CD4-positive, alpha-beta memory T cell (primary cell): ENCODE measurements around the gene CD81. TPM values are rescaled to one million over a fixed set of nuclear protein-coding genes. Genes with fewer than 3 reads are reported as not detected.
A peak's percentile ranks its signal among the peaks of the same experiment; 100 is the strongest.
"Not testable (repeated sequence)": the region's sequence is repeated elsewhere in the genome, so short reads cannot be mapped to it uniquely, and the experiment has no call there.

Experiments used
- CTCF ChIA-PET: fragments of 350-600 bp; sonication (Branson Sonifier 250); formaldehyde crosslinking; loops from one replicate; lab custom pipeline; 2021; ENCODE audit warnings: inconsistent platforms; ENCODE audit not compliant: partially characterized antibody; lab: Charles Lee
- POLR2A ChIA-PET: fragments of 350-600 bp; sonication (Branson Sonifier 250); formaldehyde crosslinking; loops from one replicate; lab custom pipeline; 2021; ENCODE audit not compliant: partially characterized antibody; lab: Charles Lee
- DNase-seq, 5 donors: peaks; one replicate each; pipeline versions ENCODE4 v3.0.0 to v3.0.0-alpha.2; 2020 to 2022; ENCODE audit warnings: mixed read lengths in 1 of 5
- H3K27ac ChIP-seq: one replicate; pipeline ENCODE4 v1.7.0; 2013; ENCODE audit warnings: low read depth, low read length
- H3K27me3 ChIP-seq: 2 replicates; pipeline ENCODE4 v1.7.0; 2013; ENCODE audit warnings: mild to moderate bottlenecking, low read length, moderate library complexity; ENCODE audit not compliant: insufficient read depth
- H3K36me3 ChIP-seq: 2 replicates; pipeline ENCODE4 v1.7.0; 2013; ENCODE audit warnings: mild to moderate bottlenecking, low read length, moderate library complexity; ENCODE audit not compliant: insufficient read depth
- H3K4me1 ChIP-seq: 2 replicates; pipeline ENCODE4 v1.7.0; 2013; ENCODE audit warnings: mild to moderate bottlenecking, low read length, moderate library complexity; ENCODE audit not compliant: insufficient read depth
- H3K4me3 ChIP-seq, 2 donors: one replicate each; pipeline ENCODE4 v1.7.0; 2013; ENCODE audit warnings: low read length in 2 of 2, mild to moderate bottlenecking in 1 of 2
- H3K9me3 ChIP-seq, 2 donors: one replicate each; pipeline ENCODE4 v1.7.0; 2013; ENCODE audit warnings: low read length in 2 of 2, control low read depth in 1 of 2; ENCODE audit not compliant: control insufficient read depth in 1 of 2
- H3K27ac Mint-ChIP-seq, 7 donors: one replicate each; pipeline ENCODE4 v1.8.0; 2020 to 2021; ENCODE audit warnings: mixed read lengths in 7 of 7, mild to moderate bottlenecking in 6 of 7, inconsistent platforms in 3 of 7, moderate library complexity in 3 of 7
- H3K27me3 Mint-ChIP-seq, 2 donors: one replicate each; pipeline ENCODE4 v1.8.0; 2020 to 2021; ENCODE audit warnings: mixed read lengths in 2 of 2
- H3K36me3 Mint-ChIP-seq, 2 donors: one replicate each; pipeline ENCODE4 v1.8.0; 2020 to 2021; ENCODE audit warnings: mixed read lengths in 2 of 2, inconsistent platforms in 1 of 2, mild to moderate bottlenecking in 1 of 2
- H3K4me1 Mint-ChIP-seq, 4 donors: one replicate each; pipeline ENCODE4 v1.8.0; 2020 to 2021; ENCODE audit warnings: mixed read lengths in 4 of 4, mild to moderate bottlenecking in 1 of 4
- H3K4me3 Mint-ChIP-seq, 8 donors: one replicate each; pipeline ENCODE4 v1.8.0; 2020 to 2021; ENCODE audit warnings: mixed read lengths in 8 of 8, mild to moderate bottlenecking in 7 of 8, moderate library complexity in 6 of 8, inconsistent platforms in 3 of 8
- H3K9me3 Mint-ChIP-seq, 8 donors: one replicate each; pipeline ENCODE4 v1.8.0; 2020 to 2021; ENCODE audit warnings: mixed read lengths in 8 of 8, mild to moderate bottlenecking in 5 of 8, inconsistent platforms in 3 of 8, moderate library complexity in 1 of 8
- intact Hi-C: fragments of 100-400 bp; cut with micrococcal nuclease; formaldehyde crosslinking; loops from one replicate; pipeline ENCODE4 v1.15.1; 2023
- polyA plus RNA-seq, 2 donors: library from polyadenylated mRNA; unstranded; fragments of 300-500 nt; fragmentation: Illumina TruSeq; gene quantifications; one replicate each; pipeline ENCODE4 v1.2.3, GENCODE V29; 2021
- total RNA-seq, 2 experiments: library from RNA; stranded (reverse); gene quantifications; one replicate each; pipeline ENCODE4 v1.2.3, GENCODE V29; 2021

CD81 gene
- total and polyA plus RNA-seq, 4 experiments from 2014 or later: 15.2 to 118 (median 83.4) TPM

- H3K27ac Mint-ChIP-seq: peak overlapping the region in 1 of 7 donors; percentile 6
- H3K27ac ChIP-seq: no peak overlapping the region
- H3K4me1 Mint-ChIP-seq: no peaks in the 10 kb centered on the region
Observed at GRCh38 chr11:2362414-2362813, 14.7 kb upstream of the CD81 start.

GRCh38 chr11:2363130-2363529, 14.0 kb upstream of the CD81 start:
- Mint-ChIP-seq H3K36me3 (no peaks in the 10 kb centered on the region), H3K27me3 (no peaks in the 10 kb centered on the region), H3K9me3 (no peaks in the 10 kb centered on the region), H3K4me3 (no peak overlapping the region), H3K27ac (no peak overlapping the region), H3K4me1 (no peaks in the 10 kb centered on the region)
- DNase-seq: no peak
- intact Hi-C loops: no loop called here
- CTCF ChIA-PET: interaction anchor here (1.0 kb wide), 1 partner anchor 57 kb away, joined by 3 read pairs; no protein-coding TSS in a partner anchor
- Histone ChIP-seq H3K9me3 (no peaks in the 10 kb centered on the region), H3K27me3 (no peaks in the 10 kb centered on the region), H3K36me3 (no peaks in the 10 kb centered on the region), H3K4me1 (no peaks in the 10 kb centered on the region), H3K27ac (no peak overlapping the region), H3K4me3 (no peak overlapping the region)
- POLR2A ChIA-PET: no interaction called here

More at GRCh38 chr11:2362414-2362813, 14.7 kb upstream of the CD81 start:
- no peak for DNase-seq
- Histone ChIP-seq H3K9me3 (no peaks in the 10 kb centered on the region), H3K4me3 (no peak overlapping the region), H3K27me3 (no peaks in the 10 kb centered on the region), H3K36me3 (no peaks in the 10 kb centered on the region), H3K4me1 (no peaks in the 10 kb centered on the region)
- no peak overlapping the region for H3K4me3 Mint-ChIP-seq
- ChIA-PET POLR2A (no interaction called here), CTCF (interaction anchor here (1.0 kb wide), 1 partner anchor 58 kb away, joined by 3 read pairs; no protein-coding TSS in a partner anchor)
- H3K36me3 Mint-ChIP-seq: no peaks in the 10 kb centered on the region
- no peaks in the 10 kb centered on the region for H3K27me3 Mint-ChIP-seq
- intact Hi-C loops: no loop called here
- H3K9me3 Mint-ChIP-seq: no peaks in the 10 kb centered on the region

- ChIA-PET CTCF (interaction anchor here (1.1 kb wide), 1 partner anchor 9 kb away, joined by 3 read pairs; no protein-coding TSS in a partner anchor), POLR2A (no interaction called here)
- Histone ChIP-seq H3K4me1 (no peaks in the 10 kb centered on the region), H3K4me3 (no peak overlapping the region), H3K9me3 (no peaks in the 10 kb centered on the region), H3K27ac (no peak overlapping the region), H3K27me3 (no peaks in the 10 kb centered on the region), H3K36me3 (no peaks in the 10 kb centered on the region)
- Mint-ChIP-seq H3K36me3 (no peaks in the 10 kb centered on the region), H3K9me3 (no peaks in the 10 kb centered on the region), H3K27me3 (no peaks in the 10 kb centered on the region), H3K27ac (no peak overlapping the region), H3K4me1 (no peaks in the 10 kb centered on the region), H3K4me3 (no peak overlapping the region)
- no peak for DNase-seq
- intact Hi-C loops: no loop called here
Observed at GRCh38 chr11:2363577-2364370, 13.3 kb upstream of the CD81 start.

- H3K9me3 Mint-ChIP-seq, H3K4me3 Mint-ChIP-seq, DNase-seq, H3K9me3 ChIP-seq, POLR2A ChIA-PET, H3K27me3 Mint-ChIP-seq, H3K36me3 ChIP-seq, H3K27ac ChIP-seq, intact Hi-C loops, H3K4me1 Mint-ChIP-seq, H3K36me3 Mint-ChIP-seq, H3K4me1 ChIP-seq, H3K4me3 ChIP-seq, H3K27me3 ChIP-seq: not testable (repeated sequence)
- CTCF ChIA-PET: interaction anchor here (1.1 kb wide), 1 partner anchor 9 kb away, joined by 3 read pairs; no protein-coding TSS in a partner anchor
- peak overlapping the region in 1 of 7 donors; percentile 36 for H3K27ac Mint-ChIP-seq
Observed at GRCh38 chr11:2364386-2364785, 12.7 kb upstream of the CD81 start.

GRCh38 chr11:2365571-2366210, 11.4 kb upstream of the CD81 start:
- no peak overlapping the region for H3K4me3 Mint-ChIP-seq
- H3K4me1 Mint-ChIP-seq: no peaks in the 10 kb centered on the region
- no peak overlapping the region for H3K4me3 ChIP-seq
- no peaks in the 10 kb centered on the region for H3K9me3 Mint-ChIP-seq
- no peaks in the 10 kb centered on the region for H3K36me3 ChIP-seq
- no peaks in the 10 kb centered on the region for H3K27me3 ChIP-seq
- H3K27me3 Mint-ChIP-seq: no peaks in the 10 kb centered on the region
- intact Hi-C loops: no loop called here
- no peaks in the 10 kb centered on the region for H3K9me3 ChIP-seq
- DNase-seq: no peak
- H3K27ac ChIP-seq: no peak overlapping the region
- ChIA-PET POLR2A (no interaction called here), CTCF (no interaction called here)
- no peak overlapping the region for H3K27ac Mint-ChIP-seq
- no peaks in the 10 kb centered on the region for H3K36me3 Mint-ChIP-seq
- no peaks in the 10 kb centered on the region for H3K4me1 ChIP-seq

GRCh38 chr11:2366276-2366675, 10.8 kb upstream of the CD81 start:
- Histone ChIP-seq H3K9me3 (no peaks in the 10 kb centered on the region), H3K27me3 (no peaks in the 10 kb centered on the region), H3K4me1 (no peaks in the 10 kb centered on the region), H3K27ac (no peak overlapping the region), H3K36me3 (no peaks in the 10 kb centered on the region), H3K4me3 (no peak overlapping the region)
- no peaks in the 10 kb centered on the region for H3K36me3 Mint-ChIP-seq
- H3K27me3 Mint-ChIP-seq: no peaks in the 10 kb centered on the region
- DNase-seq: no peak
- ChIA-PET POLR2A (no interaction called here), CTCF (no interaction called here)
- H3K9me3 Mint-ChIP-seq: no peaks in the 10 kb centered on the region
- H3K4me3 Mint-ChIP-seq: no peak overlapping the region
- no peak overlapping the region for H3K27ac Mint-ChIP-seq
- intact Hi-C loops: no loop called here
- H3K4me1 Mint-ChIP-seq: no peaks in the 10 kb centered on the region

- DNase-seq: no peak
- H3K27me3 ChIP-seq: no peaks in the 10 kb centered on the region
- no peak overlapping the region for H3K4me3 ChIP-seq
- no peak overlapping the region for H3K27ac ChIP-seq
- intact Hi-C loops: no loop called here
- ChIA-PET CTCF (interaction anchor here (1.2 kb wide), 1 partner anchor 62 kb away, joined by 3 read pairs; no protein-coding TSS in a partner anchor), POLR2A (interaction anchor here (0.7 to 1.1 kb wide), 2 partner anchors 10 to 180 kb away, joined by 3 to 6 read pairs; partner anchors contain the start of gene CD81)
- Mint-ChIP-seq H3K27me3 (no peaks in the 10 kb centered on the region), H3K4me1 (no peaks in the 10 kb centered on the region), H3K36me3 (no peaks in the 10 kb centered on the region), H3K4me3 (no peak overlapping the region), H3K27ac (no peak overlapping the region), H3K9me3 (no peaks in the 10 kb centered on the region)
- H3K4me1 ChIP-seq: no peaks in the 10 kb centered on the region
- H3K9me3 ChIP-seq: no peaks in the 10 kb centered on the region
- no peaks in the 10 kb centered on the region for H3K36me3 ChIP-seq
Observed at GRCh38 chr11:2366733-2367132, 10.4 kb upstream of the CD81 start.
